Measurements from ENCODE around the gene DEUP1.

Gene DEUP1

GRCh38 chr11:93348930-93349329 lies 18.4 kb downstream of the DEUP1 start:
- no peak overlapping the region for H3K4me3 ChIP-seq (ENCODE audit: low read depth, low read length)
- no peak for DNase-seq (ENCODE audit: low read depth)
- no peak for TF ChIP-seq CTCF (IDR thresholded peaks at IDR 0.05; ENCODE audit: control insufficient read depth, extremely low read depth, insufficient read depth)

GRCh38 chr11:93350835-93351234 lies 20.3 kb downstream of the DEUP1 start:
- H3K4me3 ChIP-seq (ENCODE audit: low read depth, low read length), result no peak overlapping the region
- no peak for TF ChIP-seq CTCF (IDR thresholded peaks at IDR 0.05; ENCODE audit: control insufficient read depth, extremely low read depth, insufficient read depth)
- DNase-seq (ENCODE audit: low read depth), result no peak

GRCh38 chr11:93359396-93359795 lies 28.9 kb downstream of the DEUP1 start:
- no peak overlapping the region for H3K4me3 ChIP-seq (ENCODE audit: low read depth, low read length)
- no peak for TF ChIP-seq CTCF (IDR thresholded peaks at IDR 0.05; ENCODE audit: control insufficient read depth, extremely low read depth, insufficient read depth)
- peak; percentile 87 for DNase-seq (ENCODE audit: low read depth)

DNA sequence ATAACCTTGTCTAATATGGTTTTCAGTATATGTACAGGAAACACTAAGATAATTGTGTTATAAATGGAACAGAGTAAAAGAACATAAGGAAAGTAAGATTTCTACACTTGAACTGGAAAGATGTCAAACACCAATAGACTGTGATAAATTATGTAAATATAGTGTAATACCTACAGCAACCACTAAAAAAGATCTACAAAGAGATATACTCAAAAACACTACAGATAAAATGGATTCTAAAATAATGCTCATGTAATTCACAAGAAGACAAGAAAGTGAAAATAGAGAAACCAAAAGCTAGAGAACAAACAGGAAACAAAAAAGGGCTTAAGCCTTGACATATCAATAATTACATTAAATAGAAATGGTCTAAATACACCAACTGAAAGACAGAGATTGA lies 30.9 kb downstream of the DEUP1 start:
- H3K4me3 ChIP-seq (ENCODE audit: low read depth, low read length), result no peak overlapping the region
- no peak for DNase-seq (ENCODE audit: low read depth)
- no peak for TF ChIP-seq CTCF (IDR thresholded peaks at IDR 0.05; ENCODE audit: control insufficient read depth, extremely low read depth, insufficient read depth)

GRCh38 chr11:93368022-93368421 lies 37.5 kb downstream of the DEUP1 start:
- DNase-seq (ENCODE audit: low read depth), result no peak
- no peak overlapping the region for H3K4me3 ChIP-seq (ENCODE audit: low read depth, low read length)
- TF ChIP-seq CTCF (IDR thresholded peaks at IDR 0.05; ENCODE audit: control insufficient read depth, extremely low read depth, insufficient read depth), result no peak

DNA sequence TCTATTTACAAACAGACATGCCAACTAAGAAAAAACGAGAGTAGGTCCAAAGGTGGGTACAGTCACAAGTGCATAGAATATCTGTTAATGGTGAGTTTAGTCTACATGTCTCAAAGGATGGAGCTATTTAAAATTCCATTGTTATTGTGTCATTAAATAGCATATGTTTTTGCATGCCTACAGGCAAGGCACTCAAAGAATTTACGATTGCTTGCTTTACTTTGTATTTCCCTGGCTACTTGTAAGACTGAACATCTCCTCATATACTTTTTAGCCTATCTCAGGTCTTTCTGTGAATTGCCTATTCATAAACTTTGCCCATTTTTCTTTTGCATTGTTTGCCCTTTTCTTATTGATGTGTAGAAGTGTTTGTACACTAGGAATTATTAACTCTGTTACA lies 39.7 kb downstream of the DEUP1 start:
- H3K4me3 ChIP-seq (ENCODE audit: low read depth, low read length), result no peak overlapping the region
- TF ChIP-seq CTCF (IDR thresholded peaks at IDR 0.05; ENCODE audit: control insufficient read depth, extremely low read depth, insufficient read depth), result no peak
- DNase-seq (ENCODE audit: low read depth), result no peak

DNA sequence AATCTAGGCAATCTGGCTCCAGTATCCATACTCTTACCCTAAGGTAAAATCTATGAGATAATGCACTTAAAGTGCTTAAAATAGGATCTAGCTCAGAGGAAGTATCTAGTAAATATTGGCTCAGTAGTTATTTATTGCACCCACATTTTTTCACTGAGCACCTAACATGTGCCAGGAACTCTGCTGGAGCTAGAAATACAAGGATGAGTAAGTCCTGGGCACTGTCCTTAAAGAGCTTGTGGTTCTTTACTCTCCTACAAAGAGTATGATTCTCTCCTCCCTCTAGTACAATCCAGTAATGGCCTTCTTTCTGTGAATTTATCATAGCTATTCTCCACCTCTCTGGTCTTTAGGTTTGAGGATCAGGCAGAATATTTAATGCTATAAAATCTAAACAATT lies 59.2 kb downstream of the DEUP1 start:
- no peak for DNase-seq (ENCODE audit: low read depth)
- no peak for TF ChIP-seq CTCF (IDR thresholded peaks at IDR 0.05; ENCODE audit: control insufficient read depth, extremely low read depth, insufficient read depth)
- no peak overlapping the region for H3K4me3 ChIP-seq (ENCODE audit: low read depth, low read length)

Data from LNCaP clone FGC (cell line).